Stimulated activated naive CD4-positive, alpha-beta T cell treated with Interleukin-2 at 50 U/mL for 16 hours (primary cell): ENCODE results near the gene GINS2.

Experiments used
- DNase-seq: peaks from one replicate; lab custom pipeline; 2025; lab: John Stamatoyannopoulos, UW

The GINS2 gene

DNA sequence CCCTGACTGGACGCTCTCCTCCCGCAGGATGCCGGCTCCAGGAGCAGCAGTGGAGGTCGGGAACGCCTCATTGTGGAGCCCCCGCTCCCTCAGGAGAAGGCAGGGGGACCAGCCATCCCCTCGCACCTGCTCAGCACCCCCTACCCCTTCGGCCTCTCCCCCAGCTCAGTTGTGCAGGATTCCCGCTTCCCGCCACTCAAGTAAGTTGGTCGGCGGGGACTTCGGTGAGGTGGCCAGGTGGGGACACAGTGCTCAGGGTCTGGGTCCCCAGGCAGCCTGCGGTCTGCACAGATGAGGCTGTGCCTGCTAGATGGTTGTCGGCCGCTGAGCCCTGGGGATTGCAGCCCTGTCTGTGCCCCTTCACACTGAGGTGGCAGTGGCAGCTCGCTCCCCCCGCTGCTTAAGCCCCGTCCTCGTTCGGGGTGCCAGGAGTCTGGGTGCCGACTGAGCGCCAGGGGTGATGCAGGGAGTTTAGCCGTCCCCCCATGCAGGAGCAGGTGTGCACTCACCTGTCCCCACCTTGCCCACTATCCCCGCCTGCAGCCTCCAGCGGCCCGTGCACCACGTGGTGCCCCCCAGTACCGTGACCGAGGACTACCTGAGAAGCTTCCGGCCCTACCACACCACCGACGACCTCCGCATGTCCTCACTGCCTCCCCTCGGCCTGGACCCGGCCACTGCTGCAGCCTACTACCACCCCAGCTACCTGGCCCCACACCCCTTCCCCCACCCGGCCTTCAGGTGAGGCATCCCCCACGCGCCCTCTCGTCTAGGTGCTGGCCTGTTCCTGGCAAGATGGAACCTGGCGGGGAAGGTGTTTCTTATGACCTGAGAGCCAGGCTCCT, 34.3 kb downstream of the GINS2 start:
- no peak for DNase-seq

DNA sequence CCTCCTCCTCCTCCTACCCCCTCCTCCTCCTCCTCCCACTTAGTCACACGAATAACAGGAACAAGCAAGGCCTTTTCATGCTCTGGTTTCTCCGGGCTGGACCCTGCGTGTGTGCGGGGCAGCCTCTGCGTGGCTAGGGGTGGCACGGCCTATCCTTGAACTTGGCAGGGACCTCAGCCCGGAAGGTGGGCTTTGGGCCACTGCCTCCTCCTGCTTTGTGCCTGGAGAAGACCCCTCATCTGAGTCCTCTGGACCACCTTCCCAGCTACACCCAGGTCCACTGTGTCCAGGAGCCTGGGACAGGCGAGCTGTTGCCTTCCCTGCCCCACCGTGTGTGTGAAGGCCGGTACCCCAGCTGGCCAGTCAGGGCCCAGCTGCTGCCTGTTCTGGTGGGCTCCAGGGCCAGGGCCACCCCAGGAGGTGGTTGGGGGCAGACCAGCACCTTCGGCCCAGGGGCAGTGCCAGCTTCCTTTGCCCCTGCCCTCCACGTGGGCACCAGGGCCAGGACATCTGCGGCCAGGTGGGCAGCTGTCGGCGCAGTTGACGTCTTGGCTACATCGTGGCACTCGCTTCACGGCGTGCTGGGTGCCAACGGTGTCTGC, 35.4 kb downstream of the GINS2 start:
- no peak for DNase-seq

DNA sequence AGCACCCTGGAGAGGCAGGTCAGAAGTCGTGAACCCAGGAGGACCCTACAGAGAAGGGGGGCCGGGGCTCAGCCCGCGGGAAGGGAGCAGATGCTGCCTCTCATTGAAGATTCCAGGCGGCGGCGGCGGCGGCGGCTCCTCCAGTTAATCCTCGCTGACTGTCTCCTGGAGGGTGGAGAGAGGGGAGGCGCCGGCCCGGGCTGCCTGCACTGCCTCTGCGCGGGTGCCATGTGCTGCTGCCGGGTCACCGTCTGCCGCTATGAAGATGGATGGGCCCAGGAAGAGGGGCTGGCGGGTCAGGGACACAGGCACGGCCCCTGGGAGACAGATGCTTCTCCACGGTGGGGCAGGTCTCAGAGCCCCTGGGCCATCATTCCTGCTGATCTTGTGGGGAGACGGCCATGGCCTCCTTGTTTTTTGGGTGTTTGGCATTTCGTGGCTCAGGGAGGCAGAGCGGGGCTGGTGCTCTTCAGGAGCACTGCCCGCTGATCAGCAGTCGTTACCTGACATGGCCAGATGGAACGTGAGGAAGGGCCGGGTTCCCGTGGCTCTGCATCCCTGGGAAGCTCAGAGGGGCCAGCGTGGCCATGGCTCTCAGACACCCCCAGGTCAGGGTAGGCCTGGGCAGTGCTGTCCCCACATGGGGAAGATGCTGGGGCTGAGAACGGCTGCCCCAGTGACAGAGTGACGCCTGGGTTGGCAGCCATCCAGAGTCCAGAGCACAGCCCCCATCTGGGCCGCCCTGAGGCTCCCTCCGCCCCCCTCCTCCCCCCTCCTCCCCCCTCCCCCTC, 36.1 kb downstream of the GINS2 start:
- no peak for DNase-seq

DNA sequence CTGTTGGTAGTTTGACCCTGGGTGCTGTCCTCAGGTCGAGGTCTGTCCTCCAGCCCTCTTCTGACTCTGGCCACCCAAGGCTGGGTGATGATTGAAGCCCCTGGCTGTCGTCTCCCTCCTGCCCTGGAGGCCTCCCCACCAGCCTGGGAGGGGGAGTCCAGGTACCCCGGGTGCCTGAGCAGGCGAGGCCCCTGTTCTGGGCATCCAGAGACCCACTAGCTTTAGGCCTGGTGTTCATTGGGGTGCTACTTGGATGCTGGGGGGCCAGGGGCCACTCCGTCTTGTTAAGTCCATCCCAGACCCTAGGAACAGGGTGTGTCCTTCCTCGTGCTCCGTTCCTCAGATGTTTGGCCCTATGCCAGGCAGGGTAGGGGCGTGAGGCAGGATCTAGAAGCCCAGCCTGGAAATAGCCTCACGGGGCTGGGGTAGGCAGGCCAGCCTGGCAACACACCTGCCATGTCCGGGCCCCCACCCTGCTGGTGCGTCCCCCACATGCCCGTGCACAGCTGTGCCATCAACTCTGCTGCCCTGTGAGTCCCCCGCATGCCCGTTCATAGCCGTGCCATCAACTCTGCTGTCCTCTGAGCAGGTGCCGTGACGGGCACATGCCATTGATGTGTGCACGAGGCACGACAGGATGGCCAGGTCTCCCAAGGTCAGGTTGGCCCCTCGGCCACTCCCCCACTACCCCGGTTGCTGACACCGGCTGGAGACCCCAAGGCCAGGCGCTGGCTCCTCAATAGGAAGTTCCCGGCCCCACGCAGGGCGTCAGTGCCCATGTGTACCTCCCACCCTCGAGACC, 36.9 kb downstream of the GINS2 start:
- no peak for DNase-seq

DNA sequence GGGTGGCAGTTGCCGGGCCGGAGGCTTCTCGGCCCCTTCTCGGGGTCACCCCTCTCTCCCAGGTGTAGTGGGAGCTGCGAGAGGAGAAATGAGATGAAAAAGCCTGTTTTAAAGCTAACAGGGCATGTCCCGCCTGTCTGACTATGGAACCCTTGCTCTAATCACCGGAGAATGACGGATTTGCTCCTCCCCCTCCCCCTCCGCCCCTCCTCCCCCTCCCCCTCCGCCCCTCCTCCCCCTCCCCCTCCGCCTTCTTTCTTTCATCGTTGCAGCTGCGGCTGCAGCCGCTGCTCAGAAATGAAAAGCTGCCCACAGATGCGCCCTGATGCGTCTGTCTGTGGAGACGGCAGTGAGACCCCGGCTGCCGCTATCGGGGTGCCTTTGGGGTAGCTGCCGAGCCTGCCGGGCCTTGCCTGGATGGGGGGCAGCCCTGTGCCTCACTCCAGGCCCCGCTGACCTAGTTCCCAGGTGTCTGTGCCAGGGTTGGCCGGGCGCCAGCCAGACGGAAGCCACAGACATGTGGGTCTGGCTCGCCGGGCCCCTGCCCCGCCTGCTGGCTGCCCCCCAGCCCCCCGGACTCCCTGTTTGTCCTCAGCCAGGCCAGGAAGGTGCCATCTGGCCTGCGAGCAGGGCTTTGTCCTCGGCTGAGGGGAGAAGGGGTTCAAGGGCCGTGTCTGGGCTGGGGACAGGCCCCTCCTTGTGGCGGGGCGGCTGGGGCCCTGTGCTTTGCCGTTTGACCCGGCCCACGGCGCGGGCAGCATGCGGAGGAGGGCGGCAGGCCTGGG, 37.7 kb downstream of the GINS2 start:
- DNase-seq = no peak

DNA sequence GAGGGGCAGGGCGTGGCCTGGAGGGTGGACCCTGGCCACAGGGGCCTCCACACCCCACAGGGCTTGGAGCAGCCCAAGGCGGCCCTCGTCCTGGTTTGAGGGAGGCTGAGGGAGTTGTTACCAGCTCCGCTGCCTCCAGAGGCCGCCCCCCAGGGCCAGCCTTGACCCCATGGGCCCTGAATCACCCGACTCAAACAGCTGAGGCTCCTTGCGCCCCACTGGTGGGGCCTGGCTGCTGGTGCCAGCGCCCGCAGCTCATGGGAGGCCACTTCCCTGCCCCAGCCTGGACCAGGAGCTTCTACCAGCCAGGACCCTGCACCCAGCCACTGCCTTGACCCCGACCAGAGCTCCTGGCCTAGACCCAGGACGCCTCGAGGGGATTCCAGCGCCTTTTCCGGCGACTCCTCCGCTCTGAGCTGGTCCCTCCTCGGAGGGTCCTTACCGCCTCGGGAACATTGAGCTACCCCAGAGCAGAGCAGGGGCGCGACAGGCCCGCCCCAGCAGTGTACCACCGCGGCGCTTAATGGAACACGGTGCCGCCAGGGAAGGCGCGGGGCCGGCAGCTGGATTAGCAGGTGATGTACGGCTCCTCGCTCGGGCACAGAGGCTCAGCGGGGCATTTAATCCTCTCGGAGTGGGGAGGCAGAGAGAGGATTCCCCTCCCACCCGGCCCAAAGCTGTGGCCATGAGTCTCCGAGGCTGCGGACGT, 38.5 kb downstream of the GINS2 start:
- DNase-seq = no peak

DNA sequence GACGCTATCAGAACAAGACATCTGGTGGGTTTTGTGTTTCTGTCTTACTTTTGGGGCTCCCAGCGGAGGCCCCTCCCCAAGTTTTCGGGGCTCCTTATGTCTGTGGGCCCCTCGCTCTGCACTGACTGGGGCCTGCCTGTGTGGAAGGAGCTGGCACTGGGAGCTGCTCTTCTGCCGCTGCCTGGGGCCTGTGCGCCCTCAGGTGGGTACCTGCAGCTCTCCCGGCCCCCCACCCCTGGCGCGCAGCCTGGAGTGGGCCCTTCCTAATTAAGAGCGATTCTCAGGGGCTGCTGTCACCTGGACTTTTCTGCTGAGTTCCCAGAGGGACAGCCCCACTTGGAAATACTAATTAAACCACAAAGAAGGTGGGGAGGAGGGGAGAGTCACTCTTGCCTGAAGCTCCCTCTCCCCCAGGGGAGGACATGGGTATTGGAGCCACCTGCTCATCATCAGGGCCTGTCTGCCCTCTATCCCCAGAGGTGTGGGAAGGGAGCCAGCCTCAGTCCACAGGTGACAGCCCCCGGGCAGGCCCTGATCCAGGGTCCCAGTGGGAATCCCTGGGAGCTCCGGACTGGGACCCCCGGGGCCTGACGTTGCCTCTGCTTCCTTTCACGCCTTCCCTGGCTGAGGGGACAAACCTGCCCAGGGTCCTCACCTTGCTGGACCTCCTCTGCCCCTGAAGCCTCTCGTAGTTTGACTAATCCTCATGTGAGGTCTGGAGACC, 39.2 kb downstream of the GINS2 start:
- no peak for DNase-seq

DNA sequence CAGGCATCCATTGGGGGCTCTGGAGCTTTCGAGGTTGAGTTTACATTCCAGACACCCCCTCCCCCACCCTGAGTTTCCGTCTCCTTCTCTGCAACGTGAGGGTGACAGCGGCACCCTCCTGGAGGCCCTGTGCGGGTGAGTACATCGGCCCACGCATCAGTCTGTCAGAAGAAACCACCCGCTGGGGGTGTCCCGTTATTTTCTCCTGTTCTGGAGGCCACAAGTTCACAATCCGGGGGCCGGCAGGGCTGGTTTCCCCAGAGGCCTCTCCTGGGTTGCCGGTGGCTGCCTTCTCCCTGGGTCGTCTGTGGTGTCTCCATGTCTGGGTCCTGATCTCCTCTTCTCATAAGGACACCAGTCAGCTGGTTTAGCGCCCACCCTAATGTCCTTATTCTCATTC, 39.9 kb downstream of the GINS2 start:
- peak; percentile 13 for DNase-seq

DNA sequence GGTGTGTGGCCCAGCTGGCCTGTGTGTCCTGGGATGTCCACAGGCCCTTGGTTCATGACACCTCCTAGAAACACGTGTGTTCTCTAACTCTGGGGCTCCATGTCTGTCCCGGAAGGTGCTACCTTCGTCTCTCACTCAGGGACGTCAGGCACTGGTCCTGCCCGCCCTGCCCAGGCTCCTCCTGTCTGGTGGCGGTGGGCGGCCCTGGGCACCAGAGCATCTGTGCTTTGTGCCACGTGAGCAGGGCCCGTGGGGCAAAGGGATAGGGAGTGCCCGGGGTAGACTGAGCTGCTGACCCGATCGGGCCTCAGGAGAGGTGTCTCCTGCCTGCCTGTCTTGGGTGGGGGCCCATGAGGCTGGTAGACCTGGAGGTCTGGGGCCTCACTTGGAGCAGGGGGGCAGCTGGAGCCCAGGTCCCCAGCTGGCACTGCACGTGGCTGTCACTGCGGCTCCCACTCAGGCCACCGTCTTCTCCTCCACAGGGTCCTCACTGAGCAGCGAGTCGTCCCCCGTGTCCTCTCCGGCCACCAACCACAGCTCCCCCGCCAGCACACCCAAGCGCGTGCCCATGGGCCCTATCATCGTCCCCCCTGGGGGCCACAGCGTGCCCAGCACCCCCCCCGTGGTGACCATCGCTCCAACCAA, 40.6 kb downstream of the GINS2 start:
- no peak for DNase-seq

DNA sequence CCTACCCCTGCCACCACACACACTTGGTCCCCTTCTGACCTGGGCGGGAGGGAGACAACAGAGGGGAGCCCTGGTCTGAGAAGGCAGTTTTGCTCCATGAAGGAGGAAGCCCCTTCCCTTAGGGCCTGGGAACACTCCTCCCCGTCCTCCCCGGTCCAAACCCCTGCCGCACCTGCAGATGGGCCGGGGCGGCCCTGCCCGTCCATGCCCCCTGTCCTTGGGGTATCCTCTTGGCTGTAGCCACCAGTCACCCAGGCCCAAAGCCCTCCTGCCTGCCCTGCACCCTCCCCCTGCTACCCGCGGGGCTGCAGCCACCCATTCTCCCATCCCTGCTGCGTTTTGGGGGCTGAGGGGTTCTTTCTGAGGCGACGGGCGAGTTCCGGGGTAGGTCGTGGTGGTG, 41.8 kb downstream of the GINS2 start:
- no peak for DNase-seq

DNA sequence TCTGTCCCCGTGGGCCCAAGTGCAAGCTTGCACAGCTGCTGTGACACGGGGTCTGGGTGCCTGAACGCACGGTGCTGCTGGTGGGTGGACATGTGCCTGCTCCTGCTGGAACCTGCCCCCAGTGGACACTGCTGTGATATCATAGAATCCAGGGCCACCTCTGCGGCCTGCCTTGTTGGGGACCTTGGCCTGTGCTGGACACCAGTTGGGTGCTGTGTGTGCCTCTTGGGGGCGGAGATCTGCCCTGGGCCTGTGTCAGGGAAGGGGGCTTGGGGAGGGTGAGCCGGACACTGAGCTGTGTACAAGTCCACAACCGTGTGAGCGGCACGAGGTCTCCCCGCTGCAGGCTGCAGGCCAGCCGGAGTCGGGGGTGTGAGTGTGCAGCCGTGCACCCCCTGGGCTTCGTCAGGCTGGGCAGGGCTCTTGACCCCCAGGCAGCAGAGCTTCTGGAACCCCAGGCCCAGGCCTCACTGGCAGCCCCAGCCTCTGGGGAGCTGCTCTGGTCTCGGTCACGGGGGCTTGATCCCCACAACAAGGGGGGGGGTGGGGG, 42.3 kb downstream of the GINS2 start:
- no peak for DNase-seq

DNA sequence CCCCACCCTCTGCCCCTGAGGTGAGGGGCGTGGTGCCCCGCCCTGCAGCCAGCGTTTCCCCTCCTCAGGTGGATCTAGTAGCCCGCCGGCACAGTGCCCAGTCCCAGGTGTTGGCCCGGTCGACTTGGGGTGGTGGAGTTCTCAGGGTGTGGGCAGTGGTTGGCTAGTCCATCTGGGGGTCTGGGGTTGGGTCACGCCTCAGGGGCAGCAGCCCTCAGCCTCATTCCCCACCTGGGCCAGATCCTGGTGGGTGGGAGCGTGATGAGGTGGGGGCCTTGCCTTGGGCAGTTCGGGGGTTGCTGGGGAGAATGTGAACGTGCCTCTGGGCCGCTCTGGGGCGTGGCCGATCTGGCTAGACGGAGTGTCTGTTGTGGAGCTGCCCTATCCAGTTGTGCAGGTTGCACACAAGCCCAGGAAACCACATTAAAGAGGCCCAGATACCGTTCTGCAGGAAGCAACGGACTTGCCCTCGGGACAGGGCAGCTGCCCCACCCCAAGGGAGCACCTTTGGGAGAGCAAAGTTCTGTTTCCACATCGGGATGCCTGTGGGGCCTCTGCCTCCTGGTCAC, 43.6 kb downstream of the GINS2 start:
- no peak for DNase-seq

DNA sequence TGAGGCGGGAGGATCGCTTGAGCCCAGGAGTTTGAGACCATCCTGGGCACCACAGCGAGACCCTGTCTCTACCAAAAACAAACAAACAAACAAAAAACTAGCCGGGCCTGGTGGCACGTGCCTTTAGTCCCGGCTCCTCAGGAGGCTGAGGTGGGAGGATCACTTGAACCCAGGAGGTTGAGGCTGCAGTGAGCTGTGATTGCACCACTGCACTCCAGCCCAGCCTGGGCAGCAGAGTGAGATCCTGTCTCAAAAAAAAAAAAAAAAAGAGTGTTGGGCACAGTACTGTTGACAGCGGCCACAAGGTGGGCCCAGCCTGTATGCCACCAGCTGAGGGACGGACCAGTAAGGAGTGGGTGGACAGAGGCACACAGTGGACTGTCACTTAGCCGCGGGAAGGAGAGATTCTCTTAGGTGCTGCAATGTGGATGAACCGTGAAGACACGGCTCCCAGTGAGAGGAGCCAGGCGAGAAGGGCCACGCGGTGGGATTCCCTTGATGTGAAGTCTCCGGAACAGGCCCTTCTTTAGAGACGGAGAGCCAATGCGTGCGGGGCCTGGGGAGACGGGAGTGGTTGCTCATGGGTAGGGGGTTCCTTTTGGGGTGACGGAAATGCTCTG, 44.6 kb downstream of the GINS2 start:
- DNase-seq = no peak

DNA sequence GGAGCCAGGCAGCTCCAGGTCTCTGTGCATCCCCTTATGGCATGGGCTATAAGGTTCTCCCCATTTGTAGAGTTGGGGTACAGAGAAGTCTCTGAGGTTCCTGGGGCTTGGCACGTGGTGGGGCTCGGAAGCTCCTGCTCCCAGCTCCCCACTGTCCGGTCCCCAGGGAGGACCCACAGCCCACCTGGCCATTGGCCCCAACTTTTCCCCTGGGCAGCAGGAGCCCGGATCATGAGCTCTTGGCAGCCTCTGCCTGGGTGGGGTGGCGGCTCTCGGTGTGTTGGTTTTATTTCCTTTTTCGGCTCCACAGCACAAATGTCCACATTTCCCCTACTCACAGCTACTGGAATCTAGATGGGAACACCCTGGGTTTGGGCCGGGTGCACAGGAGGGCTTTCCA, 45.1 kb downstream of the GINS2 start:
- no peak for DNase-seq

DNA sequence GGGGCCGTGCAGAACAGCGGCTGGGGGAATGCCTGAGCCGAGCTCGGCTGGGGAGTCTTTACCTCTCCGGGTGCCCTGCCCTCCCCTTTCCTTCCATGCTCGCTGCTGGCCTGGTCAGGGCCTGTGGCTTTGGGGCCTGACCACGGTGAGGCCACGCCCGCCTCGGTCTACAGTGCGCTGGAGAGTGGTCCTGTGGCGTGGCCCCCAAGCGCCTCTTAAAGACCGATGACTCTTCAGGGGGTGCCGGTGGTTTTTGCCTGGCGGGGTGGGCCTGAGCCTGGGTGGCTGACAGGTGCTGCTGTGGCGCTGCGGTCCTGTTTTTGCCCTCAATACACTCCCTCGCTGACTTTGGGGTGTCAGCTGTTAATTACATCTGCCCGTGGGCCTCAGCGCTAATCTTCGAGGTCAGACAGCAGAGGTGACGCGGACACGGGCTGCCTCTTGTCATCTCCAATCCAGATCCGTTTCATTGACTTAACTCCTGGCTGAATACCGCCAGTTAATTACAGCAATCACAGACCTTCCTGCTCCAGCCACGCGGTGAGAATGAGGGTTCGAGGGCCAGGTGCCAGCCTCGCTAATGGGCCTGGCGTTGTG, 45.9 kb downstream of the GINS2 start:
- no peak for DNase-seq

DNA sequence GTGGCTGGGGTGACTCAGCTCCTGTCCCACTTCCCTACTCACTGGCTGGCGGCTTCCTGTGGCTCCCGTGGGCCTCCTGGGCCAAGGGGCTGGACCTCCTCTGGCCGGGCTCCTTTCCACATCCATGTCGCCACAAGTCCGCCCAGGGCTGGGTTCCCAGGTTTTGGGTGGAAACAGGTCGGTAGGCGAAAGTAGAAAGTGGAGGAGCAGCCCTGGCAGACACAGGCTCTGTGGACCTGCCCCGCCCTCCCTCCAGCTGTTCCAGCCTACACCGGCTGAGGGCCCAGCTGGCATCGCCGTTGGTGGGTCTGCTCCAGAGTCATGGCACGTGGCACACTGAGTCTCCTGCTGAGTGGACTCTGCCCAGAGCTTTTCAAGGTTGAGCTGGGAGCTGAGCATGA, 47.0 kb downstream of the GINS2 start:
- DNase-seq = no peak

DNA sequence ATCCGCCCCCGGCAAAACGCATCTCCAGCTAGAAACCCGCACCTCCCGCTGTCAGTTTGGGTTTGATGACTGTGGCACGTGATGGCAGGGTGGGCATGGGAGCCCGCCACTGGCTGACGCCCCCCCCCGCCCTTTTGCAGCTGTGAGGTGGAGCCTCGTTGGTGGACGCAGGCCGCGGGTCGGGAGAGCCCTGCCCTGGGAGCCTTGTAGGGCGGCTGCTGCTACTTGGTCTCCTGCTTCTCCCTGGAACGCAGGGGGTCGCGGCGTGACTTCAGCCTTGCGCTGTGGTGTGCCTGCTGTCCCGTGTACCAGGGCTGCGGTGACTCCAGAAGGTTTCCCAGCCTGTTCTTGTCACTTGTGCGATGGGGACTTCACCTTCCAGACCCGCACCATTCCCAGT, 47.4 kb downstream of the GINS2 start:
- DNase-seq = no peak

DNA sequence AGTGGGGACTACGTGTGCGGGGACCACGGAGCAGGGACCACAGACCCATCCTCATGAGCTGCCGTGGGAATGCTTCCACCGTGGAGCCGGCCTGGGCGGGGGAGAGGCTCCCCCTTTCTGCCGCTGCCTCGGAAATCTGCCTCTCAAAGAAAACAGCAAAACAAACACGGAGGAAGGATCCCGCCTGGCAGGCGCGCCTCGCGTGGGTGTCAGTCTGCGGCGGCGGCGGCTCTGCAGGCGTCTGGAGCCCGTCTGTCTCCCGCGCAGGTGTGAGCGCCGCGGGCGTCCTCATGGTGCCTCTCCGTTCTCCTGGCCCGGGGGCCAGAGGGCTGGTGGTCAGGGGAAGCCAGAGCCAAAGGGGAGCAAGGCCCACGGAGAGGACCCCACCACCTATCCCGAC, 48.2 kb downstream of the GINS2 start:
- no peak for DNase-seq
